ENCODE measurements around the gene POLR2L.

Gene POLR2L

DNA sequence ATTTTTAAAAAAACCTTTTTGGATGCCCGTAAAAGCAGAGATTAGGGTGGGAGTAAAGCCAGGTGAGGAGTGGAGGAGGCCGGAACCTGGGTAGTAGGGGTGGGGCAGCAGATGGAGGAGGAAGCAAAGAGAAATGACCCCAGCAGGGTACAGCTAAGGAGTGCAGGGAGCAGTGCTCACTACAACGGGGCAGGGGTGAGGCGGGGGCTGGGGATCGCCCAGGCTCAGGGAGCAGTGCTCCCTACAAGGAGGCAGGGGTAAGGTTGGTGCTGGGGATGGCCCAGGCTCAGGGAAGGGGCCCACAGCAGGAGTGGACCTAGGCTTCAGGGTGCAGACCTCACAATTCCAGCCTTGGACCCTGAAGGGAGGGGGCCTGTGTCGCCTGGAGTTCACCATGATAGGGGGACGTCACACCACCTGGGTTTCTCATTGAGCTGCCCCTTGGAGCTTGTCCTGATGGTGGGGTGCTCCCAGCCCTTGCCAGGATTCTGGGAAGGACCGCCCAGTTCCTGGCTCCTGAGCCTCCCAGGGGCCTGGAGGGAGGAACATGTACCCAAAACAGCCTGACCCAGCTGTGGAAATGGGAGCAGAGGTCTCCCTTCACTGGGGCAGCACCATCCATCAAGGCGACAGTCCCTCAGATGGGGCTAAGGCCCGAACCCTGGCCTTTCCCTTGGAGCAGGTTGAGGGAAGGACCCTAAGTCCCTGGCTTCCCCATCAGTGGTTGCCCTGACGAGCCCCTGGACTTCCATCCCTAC is 26.5 kb downstream of the POLR2L start:
- peaks cover 42% of the 10 kb centered on the region for H3K36me3 ChIP-seq (ENCODE audit: control insufficient read depth, low read length)
- peaks cover 50% of the 10 kb centered on the region for H3F3A ChIP-seq (ENCODE audit: control insufficient read depth, insufficient read depth)
- no peaks in the 10 kb centered on the region for H3K9me3 ChIP-seq (ENCODE audit: control insufficient read depth, insufficient read depth, low read length)

DNA sequence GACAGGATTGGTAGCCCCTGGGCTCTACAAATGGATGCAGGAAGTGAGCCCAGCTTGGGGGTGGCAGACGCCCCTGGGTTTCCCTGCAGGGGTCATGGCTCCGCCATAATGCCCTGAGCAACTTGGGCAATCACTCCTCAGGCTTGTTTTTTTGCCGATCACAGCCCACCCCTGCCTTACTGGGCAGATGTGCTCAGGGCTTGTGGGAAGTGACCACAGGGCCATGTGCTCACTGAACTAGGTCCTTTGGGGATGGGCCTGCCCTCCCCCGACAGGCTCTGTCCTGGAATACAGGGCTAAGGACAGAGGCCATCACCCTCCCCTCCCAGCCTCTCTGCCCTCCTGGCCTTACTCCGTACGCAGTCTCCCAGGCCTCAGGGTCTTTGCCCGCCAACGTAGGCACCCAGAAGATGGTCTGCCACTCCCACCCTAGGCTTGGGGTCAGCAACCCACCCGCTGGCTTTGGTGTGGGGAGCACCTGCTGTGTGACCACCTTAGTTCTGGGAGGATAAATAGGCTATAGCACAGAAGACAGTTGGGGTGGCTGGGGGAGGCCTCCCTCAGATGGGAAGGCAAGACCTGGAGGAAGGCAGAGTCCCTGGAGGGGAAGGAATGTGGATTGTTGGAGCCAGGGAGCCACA is 28.8 kb downstream of the POLR2L start:
- peaks cover 20% of the 10 kb centered on the region; the same call in 1 of the 2 replicates for H4K20me1 ChIP-seq (ENCODE audit: control insufficient read depth, insufficient read depth, low read depth, low read length)
- H3K36me3 ChIP-seq (ENCODE audit: control insufficient read depth, low read length) = peaks cover 60% of the 10 kb centered on the region
- no peak for TF ChIP-seq EZH2phosphoT487 (IDR thresholded peaks at IDR 0.05; ENCODE audit: borderline replicate concordance, low read length)
- TF ChIP-seq, protein P1, sequence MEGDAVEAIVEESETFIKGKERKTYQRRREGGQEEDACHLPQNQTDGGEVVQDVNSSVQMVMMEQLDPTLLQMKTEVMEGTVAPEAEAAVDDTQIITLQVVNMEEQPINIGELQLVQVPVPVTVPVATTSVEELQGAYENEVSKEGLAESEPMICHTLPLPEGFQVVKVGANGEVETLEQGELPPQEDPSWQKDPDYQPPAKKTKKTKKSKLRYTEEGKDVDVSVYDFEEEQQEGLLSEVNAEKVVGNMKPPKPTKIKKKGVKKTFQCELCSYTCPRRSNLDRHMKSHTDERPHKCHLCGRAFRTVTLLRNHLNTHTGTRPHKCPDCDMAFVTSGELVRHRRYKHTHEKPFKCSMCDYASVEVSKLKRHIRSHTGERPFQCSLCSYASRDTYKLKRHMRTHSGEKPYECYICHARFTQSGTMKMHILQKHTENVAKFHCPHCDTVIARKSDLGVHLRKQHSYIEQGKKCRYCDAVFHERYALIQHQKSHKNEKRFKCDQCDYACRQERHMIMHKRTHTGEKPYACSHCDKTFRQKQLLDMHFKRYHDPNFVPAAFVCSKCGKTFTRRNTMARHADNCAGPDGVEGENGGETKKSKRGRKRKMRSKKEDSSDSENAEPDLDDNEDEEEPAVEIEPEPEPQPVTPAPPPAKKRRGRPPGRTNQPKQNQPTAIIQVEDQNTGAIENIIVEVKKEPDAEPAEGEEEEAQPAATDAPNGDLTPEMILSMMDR (IDR thresholded peaks at IDR 0.05; ENCODE audit: low read depth, low read length, poor library complexity, severe bottlenecking) = no peak
- H3K9me2 ChIP-seq (replicated peaks; ENCODE audit: control insufficient read depth, low read length) = no peaks in the 10 kb centered on the region
- peaks cover 58% of the 10 kb centered on the region for H3F3A ChIP-seq (ENCODE audit: control insufficient read depth, insufficient read depth)
- H3K79me2 ChIP-seq (ENCODE audit: control insufficient read depth, low read length) = peaks cover 34% of the 10 kb centered on the region
- no peak overlapping the region for H3K4me2 ChIP-seq (ENCODE audit: low read length)
- no peak overlapping the region for H3K4me3 ChIP-seq (ENCODE audit: low read length)
- no peaks in the 10 kb centered on the region for H3K27me3 ChIP-seq (ENCODE audit: control insufficient read depth, low read length)
- peaks cover 30% of the 10 kb centered on the region for H3K4me1 ChIP-seq (ENCODE audit: control insufficient read depth, low read length)
- H3K27ac ChIP-seq (ENCODE audit: low read depth, low read length) = peak overlapping the region; percentile 8
- H3K9me3 ChIP-seq (ENCODE audit: control insufficient read depth, insufficient read depth, low read length) = no peaks in the 10 kb centered on the region

More for the DNA sequence above, 26.5 kb downstream of the POLR2L start:
- TF ChIP-seq EZH2phosphoT487 (IDR thresholded peaks at IDR 0.05; ENCODE audit: borderline replicate concordance, low read length) = no peak
- TF ChIP-seq, protein P1 (IDR thresholded peaks at IDR 0.05; ENCODE audit: low read depth, low read length, poor library complexity, severe bottlenecking) = no peak
- Histone ChIP-seq H4K20me1 (ENCODE audit: control insufficient read depth, insufficient read depth, low read depth, low read length) (peaks cover 18% of the 10 kb centered on the region), H3K27me3 (ENCODE audit: control insufficient read depth, low read length) (no peaks in the 10 kb centered on the region), H3K4me3 (ENCODE audit: low read length) (no peak overlapping the region), H3K9me2 (replicated peaks; ENCODE audit: control insufficient read depth, low read length) (no peaks in the 10 kb centered on the region), H3K4me1 (ENCODE audit: control insufficient read depth, low read length) (peaks cover 41% of the 10 kb centered on the region), H3K4me2 (ENCODE audit: low read length) (no peak overlapping the region), H3K27ac (ENCODE audit: low read depth, low read length) (no peak overlapping the region), H3K79me2 (ENCODE audit: control insufficient read depth, low read length) (peaks cover 23% of the 10 kb centered on the region)

DNA sequence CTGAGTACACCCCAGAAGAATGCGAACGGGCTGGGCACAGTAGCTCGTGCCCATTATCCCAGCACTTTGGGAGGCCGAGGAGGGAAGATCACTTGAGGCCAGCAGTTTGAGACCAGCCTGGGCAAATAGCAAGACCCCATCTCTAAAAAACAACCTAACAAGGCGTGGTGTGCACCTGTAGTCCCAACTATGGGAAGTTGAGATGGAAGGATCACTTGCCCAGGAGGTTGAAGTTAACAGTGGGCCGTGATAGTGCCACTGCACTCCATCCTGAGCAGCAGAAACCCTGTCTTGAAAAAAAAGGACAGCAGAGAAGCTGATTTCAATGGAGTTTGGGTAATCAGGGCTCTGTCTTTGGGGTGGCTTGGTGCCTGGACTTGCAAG is 29.3 kb downstream of the POLR2L start:
- Histone ChIP-seq H3K4me2 (ENCODE audit: low read length) (no peak overlapping the region), H3K9me3 (ENCODE audit: control insufficient read depth, insufficient read depth, low read length) (no peaks in the 10 kb centered on the region), H3F3A (ENCODE audit: control insufficient read depth, insufficient read depth) (peaks cover 58% of the 10 kb centered on the region), H3K27me3 (ENCODE audit: control insufficient read depth, low read length) (no peaks in the 10 kb centered on the region), H3K36me3 (ENCODE audit: control insufficient read depth, low read length) (peaks cover 61% of the 10 kb centered on the region), H4K20me1 (ENCODE audit: control insufficient read depth, insufficient read depth, low read depth, low read length) (peaks cover 20% of the 10 kb centered on the region; the same call in 1 of the 2 replicates), H3K9me2 (replicated peaks; ENCODE audit: control insufficient read depth, low read length) (no peaks in the 10 kb centered on the region), H3K4me3 (ENCODE audit: low read length) (no peak overlapping the region), H3K27ac (ENCODE audit: low read depth, low read length) (no peak overlapping the region), H3K4me1 (ENCODE audit: control insufficient read depth, low read length) (peaks cover 35% of the 10 kb centered on the region), H3K79me2 (ENCODE audit: control insufficient read depth, low read length) (peaks cover 39% of the 10 kb centered on the region)
- TF ChIP-seq EZH2phosphoT487 (IDR thresholded peaks at IDR 0.05; ENCODE audit: borderline replicate concordance, low read length) = no peak
- TF ChIP-seq, protein P1 (IDR thresholded peaks at IDR 0.05; ENCODE audit: low read depth, low read length, poor library complexity, severe bottlenecking) = no peak

All from DOHH2 (cell line).